Activated B cell treated with CpG ODN at 0.5 μM for 24 hours (primary cell): ENCODE measurements around the gene ZNF670. TPM values are rescaled to one million over a fixed set of nuclear protein-coding genes. Genes with fewer than 3 reads are reported as not detected.

Experiments
- ATAC-seq: fragments of 200-7000 bp; cut with Tn5 transposase; one replicate; pipeline ENCODE4 v1.10.0; 2021; ENCODE audit warnings: low read depth, mild to moderate bottlenecking, moderate library complexity
- CTCF ChIA-PET: fragments of 350-600 bp; sonication (Branson Sonifier 250); formaldehyde crosslinking; loops from one replicate; lab custom pipeline; 2021; ENCODE audit warnings: antibody characterized with exemption; lab: Charles Lee
- POLR2A ChIA-PET: fragments of 350-600 bp; sonication (Branson Sonifier 250); formaldehyde crosslinking; loops from one replicate; lab custom pipeline; 2021; ENCODE audit warnings: antibody characterized with exemption; lab: Charles Lee
- DNase-seq: peaks from one replicate; pipeline ENCODE4 v3.0.0; 2022
- H3K27ac Mint-ChIP-seq: one replicate; pipeline ENCODE4 v1.8.0; 2020; ENCODE audit warnings: mixed read lengths
- H3K27me3 Mint-ChIP-seq: one replicate; pipeline ENCODE4 v1.8.0; 2021; ENCODE audit warnings: mixed read lengths
- H3K36me3 Mint-ChIP-seq: one replicate; pipeline ENCODE4 v1.8.0; 2021; ENCODE audit warnings: low read depth, mixed read lengths
- H3K4me1 Mint-ChIP-seq: one replicate; pipeline ENCODE4 v1.8.0; 2021; ENCODE audit warnings: mixed read lengths
- H3K4me3 Mint-ChIP-seq: one replicate; pipeline ENCODE4 v1.8.0; 2020; ENCODE audit warnings: mild to moderate bottlenecking, mixed read lengths
- H3K9me3 Mint-ChIP-seq: one replicate; pipeline ENCODE4 v1.8.0; 2020; ENCODE audit warnings: mixed read lengths
- CTCF ChIP-seq: fragments of 200-600 bp; IDR thresholded peaks from one replicate; pipeline ENCODE4 v1.8.0; 2022; ENCODE audit warnings: antibody characterized with exemption, mild to moderate bottlenecking
- intact Hi-C: fragments of 100-400 bp; cut with micrococcal nuclease; formaldehyde crosslinking; loops from one replicate; pipeline ENCODE4 v1.15.1; 2024
- total RNA-seq: library from RNA; stranded (reverse); gene quantifications from 2 replicates; pipeline ENCODE4 v1.2.3, GENCODE V29; 2022

ZNF670 gene
- total RNA-seq, 1 donor from 2014 or later: 6.2 TPM

- no peak for ATAC-seq
- no peak overlapping the region for H3K4me3 Mint-ChIP-seq
- TF ChIP-seq CTCF: no peak
- peaks cover 2% of the 10 kb centered on the region for H3K9me3 Mint-ChIP-seq
- H3K27me3 Mint-ChIP-seq: no peaks in the 10 kb centered on the region
- no peak for DNase-seq
- H3K27ac Mint-ChIP-seq: no peak overlapping the region
- H3K36me3 Mint-ChIP-seq: no peaks in the 10 kb centered on the region
- POLR2A ChIA-PET: no interaction called here
- CTCF ChIA-PET: interaction anchor here (0.5 kb wide), 1 partner anchor 362 kb away, joined by 3 read pairs; no protein-coding TSS in a partner anchor
- no peaks in the 10 kb centered on the region for H3K4me1 Mint-ChIP-seq
- intact Hi-C loops: no loop called here
Observed at GRCh38 chr1:247119600-247120407, 41.2 kb upstream of the ZNF670 start.

DNA sequence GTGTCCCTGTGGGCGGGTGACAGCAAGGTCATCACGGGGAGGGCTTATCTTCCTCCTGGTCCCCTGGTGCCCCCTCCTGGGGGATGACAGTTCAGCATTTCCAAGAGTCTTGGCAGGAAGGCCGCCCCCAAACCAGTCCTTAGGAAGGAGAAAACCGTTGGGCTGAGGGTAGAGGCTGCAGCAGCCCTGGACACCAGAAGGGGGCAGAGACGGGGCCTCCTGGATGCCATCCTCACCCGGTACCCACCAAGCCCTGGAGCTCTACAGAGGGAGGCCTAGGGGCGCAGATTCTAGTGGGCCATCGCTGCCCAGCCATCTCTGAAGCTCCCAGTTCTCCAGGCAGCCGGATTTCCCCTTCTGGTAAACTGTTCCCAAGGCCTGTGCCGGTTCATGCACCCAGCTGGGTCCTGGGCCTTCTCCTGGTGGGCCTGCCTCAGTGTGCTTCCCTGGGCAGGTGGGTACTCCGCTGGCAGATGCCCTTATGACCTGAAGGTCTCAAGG lies 40.4 kb upstream of the ZNF670 start:
- peak; percentile 28 for ATAC-seq
- H3K4me1 Mint-ChIP-seq: no peaks in the 10 kb centered on the region
- TF ChIP-seq CTCF: no peak
- no peaks in the 10 kb centered on the region for H3K27me3 Mint-ChIP-seq
- no peaks in the 10 kb centered on the region for H3K36me3 Mint-ChIP-seq
- H3K4me3 Mint-ChIP-seq: no peak overlapping the region
- CTCF ChIA-PET: interaction anchor here (0.5 kb wide), 1 partner anchor 363 kb away, joined by 3 read pairs; no protein-coding TSS in a partner anchor
- no peak overlapping the region for H3K27ac Mint-ChIP-seq
- POLR2A ChIA-PET: no interaction called here
- peaks cover 2% of the 10 kb centered on the region for H3K9me3 Mint-ChIP-seq
- no peak for DNase-seq
- intact Hi-C loops: no loop called here

DNA sequence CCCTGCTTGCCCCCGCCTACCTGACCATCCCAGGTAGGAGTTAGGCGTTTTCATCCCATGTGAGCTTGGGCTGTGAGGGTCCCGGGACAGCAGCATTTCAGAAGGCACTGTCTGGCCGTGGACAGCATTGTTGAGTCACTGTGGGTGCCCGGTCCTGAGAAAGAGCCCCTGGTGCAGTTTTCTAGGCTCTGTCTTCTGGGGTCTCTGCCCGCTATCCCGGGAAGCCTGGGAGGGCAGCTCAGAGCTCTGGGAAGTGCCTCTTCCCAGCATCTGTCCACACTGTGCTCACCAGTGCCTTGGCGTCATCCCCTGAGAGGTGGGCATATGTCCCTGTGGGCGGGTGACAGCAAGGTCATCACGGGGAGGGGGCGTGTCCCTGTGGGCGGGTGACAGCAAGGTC lies 36.9 kb upstream of the ZNF670 start:
- no peaks in the 10 kb centered on the region for H3K9me3 Mint-ChIP-seq
- no peak overlapping the region for H3K27ac Mint-ChIP-seq
- no peak for TF ChIP-seq CTCF
- no peak for DNase-seq
- POLR2A ChIA-PET: no interaction called here
- H3K4me1 Mint-ChIP-seq: peaks cover 6% of the 10 kb centered on the region
- peaks cover 16% of the 10 kb centered on the region for H3K27me3 Mint-ChIP-seq
- intact Hi-C loops: no loop called here
- no peak overlapping the region for H3K4me3 Mint-ChIP-seq
- ATAC-seq: no peak
- CTCF ChIA-PET: no interaction called here
- no peaks in the 10 kb centered on the region for H3K36me3 Mint-ChIP-seq

- no peak overlapping the region for H3K4me3 Mint-ChIP-seq
- TF ChIP-seq CTCF: no peak
- H3K9me3 Mint-ChIP-seq: no peaks in the 10 kb centered on the region
- ChIA-PET POLR2A (no interaction called here), CTCF (no interaction called here)
- peaks cover 16% of the 10 kb centered on the region for H3K27me3 Mint-ChIP-seq
- intact Hi-C loops: no loop called here
- H3K27ac Mint-ChIP-seq: no peak overlapping the region
- H3K36me3 Mint-ChIP-seq: no peaks in the 10 kb centered on the region
- no peak for DNase-seq
- no peak for ATAC-seq
- peaks cover 6% of the 10 kb centered on the region for H3K4me1 Mint-ChIP-seq
Observed at GRCh38 chr1:247115141-247115510, 36.5 kb upstream of the ZNF670 start.

DNA sequence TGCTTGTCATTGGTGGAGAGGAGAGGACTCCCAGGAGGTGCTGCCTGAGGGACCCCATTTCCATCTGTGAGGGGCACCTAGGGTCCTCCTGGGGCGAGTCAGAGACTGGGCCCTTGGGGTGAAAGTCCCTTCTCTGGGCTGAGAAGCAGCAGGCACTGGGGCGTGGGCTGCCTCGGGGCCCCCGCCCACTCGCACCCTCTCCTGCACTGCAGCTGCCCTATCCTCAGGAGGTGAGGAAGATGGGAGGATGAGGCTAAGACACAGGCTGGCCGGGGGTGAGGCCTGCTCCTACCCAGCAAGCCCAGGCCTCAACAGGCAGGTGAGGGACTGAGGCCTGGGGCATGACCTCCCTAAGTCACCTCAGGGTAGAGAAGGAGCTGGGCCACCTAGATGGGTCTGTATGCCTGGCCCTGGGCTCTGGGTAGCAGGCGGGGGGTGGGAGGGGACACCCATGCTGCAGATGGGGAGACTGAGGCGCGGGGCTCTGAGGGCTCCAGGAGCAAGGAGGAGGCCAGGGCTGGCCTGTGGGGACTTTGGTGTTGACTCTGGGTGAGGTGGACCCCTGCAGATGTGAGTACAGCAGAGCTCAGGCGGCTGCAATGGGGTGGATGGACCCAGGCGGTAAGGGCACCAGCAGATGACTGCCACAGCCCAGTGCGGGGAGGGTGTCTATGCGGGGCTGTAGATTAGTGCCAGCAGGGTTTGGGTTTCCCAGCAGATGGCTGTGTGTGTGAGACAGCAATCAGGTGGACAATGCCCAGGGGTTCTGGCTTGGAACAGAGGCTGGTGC lies 35.9 kb upstream of the ZNF670 start:
- CTCF ChIA-PET: no interaction called here
- intact Hi-C loops: no loop called here
- Mint-ChIP-seq H3K4me1 (peaks cover 6% of the 10 kb centered on the region), H3K27me3 (peaks cover 21% of the 10 kb centered on the region), H3K9me3 (no peaks in the 10 kb centered on the region), H3K4me3 (no peak overlapping the region), H3K36me3 (no peaks in the 10 kb centered on the region), H3K27ac (no peak overlapping the region)
- POLR2A ChIA-PET: no interaction called here
- DNase-seq (no peak), ATAC-seq (no peak)
- TF ChIP-seq CTCF: no peak
